Measurements from ENCODE around the gene CAMK1.

- TF ChIP-seq, protein P1, sequence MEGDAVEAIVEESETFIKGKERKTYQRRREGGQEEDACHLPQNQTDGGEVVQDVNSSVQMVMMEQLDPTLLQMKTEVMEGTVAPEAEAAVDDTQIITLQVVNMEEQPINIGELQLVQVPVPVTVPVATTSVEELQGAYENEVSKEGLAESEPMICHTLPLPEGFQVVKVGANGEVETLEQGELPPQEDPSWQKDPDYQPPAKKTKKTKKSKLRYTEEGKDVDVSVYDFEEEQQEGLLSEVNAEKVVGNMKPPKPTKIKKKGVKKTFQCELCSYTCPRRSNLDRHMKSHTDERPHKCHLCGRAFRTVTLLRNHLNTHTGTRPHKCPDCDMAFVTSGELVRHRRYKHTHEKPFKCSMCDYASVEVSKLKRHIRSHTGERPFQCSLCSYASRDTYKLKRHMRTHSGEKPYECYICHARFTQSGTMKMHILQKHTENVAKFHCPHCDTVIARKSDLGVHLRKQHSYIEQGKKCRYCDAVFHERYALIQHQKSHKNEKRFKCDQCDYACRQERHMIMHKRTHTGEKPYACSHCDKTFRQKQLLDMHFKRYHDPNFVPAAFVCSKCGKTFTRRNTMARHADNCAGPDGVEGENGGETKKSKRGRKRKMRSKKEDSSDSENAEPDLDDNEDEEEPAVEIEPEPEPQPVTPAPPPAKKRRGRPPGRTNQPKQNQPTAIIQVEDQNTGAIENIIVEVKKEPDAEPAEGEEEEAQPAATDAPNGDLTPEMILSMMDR (IDR thresholded peaks at IDR 0.05), result no peak
- TF ChIP-seq POLR2A (IDR thresholded peaks at IDR 0.05), result no peak
These were observed 37.5 kb downstream of the CAMK1 start for GRCh38 chr3:9732080-9732739.
